HG03558 (cell line): ENCODE results near the gene RBMS1.
"Not testable (repeated sequence)": the region's sequence is repeated elsewhere in the genome, so short reads cannot be mapped to it uniquely, and the experiment has no call there.

Experiments
- ATAC-seq: cut with Tn5 transposase; IDR thresholded peaks from one replicate; pipeline ENCODE4 v1.9.1; 2021; ENCODE audit warnings: moderate number of reproducible peaks; ENCODE audit not compliant: unreplicated experiment; ENCODE audit errors: extremely low read depth

RBMS1 gene

DNA sequence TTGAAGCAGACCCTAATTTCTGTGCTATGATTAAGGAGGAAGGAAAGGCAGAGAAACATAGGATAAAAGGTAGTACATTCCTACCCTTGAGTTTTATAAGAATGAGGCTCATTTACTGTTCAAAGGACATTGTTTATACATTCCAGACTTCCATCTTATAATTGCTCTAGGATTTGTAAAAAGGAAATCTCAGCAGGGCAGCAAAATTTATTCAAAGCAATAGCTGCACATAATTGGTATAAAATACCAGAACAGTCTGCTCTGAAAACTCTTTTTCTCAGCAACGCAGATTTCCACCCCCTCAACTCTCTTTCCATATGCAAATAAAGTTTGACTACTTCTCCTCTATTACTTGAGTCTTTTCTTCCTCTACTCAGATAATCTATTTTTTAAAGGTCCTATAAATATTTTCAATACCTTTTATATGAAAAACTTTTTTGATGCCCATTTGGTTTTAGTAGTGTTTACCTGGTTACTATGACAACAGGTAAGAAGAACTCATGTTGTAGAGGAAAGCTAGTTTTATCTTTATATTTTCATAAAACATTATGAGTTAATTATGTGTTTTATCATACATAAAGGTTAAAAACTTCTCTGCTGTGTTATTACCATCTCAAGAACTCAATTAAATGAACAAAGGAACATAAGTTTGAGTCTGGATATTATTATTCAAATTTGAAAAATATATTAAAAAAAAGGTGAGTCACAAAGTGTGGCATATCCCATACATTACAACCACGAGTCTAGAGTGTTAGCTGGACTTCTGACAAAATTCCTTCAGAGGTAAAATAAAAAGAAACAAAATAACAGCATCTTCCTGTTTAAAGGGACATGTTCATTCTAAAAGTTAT, 19.9 kb downstream of the RBMS1 start:
- no peak for ATAC-seq

GRCh38 chr2:160472839-160473251, 20.8 kb downstream of the RBMS1 start:
- no peak for ATAC-seq

GRCh38 chr2:160471950-160472349, 21.7 kb downstream of the RBMS1 start:
- no peak for ATAC-seq

GRCh38 chr2:160469621-160470204, 23.9 kb downstream of the RBMS1 start:
- ATAC-seq = no peak

GRCh38 chr2:160469164-160469563, 24.4 kb downstream of the RBMS1 start:
- ATAC-seq = no peak

- ATAC-seq = no peak
Measured at GRCh38 chr2:160467086-160467485, 26.5 kb downstream of the RBMS1 start.

DNA sequence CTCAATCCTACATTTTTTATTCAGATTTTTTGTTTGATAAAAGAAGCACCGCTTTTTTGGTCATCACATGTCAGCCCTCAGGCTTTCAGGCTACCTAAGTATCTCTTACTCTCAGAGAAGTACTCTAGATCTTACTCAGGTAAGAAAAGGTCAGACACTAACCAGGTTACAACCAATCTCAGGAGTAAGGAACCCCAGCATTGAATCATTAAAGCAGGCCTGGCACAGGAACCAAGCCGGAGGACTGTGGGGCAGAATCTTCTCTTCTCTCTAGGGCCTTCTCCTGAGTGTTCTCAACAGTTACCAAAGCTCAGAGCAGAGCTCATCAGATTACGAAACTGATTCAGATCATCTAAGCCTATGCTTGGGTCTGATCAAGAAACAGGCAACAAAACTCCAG, 28.2 kb downstream of the RBMS1 start:
- no peak for ATAC-seq

- ATAC-seq = no peak
Measured at GRCh38 chr2:160465002-160465401, 28.6 kb downstream of the RBMS1 start.

DNA sequence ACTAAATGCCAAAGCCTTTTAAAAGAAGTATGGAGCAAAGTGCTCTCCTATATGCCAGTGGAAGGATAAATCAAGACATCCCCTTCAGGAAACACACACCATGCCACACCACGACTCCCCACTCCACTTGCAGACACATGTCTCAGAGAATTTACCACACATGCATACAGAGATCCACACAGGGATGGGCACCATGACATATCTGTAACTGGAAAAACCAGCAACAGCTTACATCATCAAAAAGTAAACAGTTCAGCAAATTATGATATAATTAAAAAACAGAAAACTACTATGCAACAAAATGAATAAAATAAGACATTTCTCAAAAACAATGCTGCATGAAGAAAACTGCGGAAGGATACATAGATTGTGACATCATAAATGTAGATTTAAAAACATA, 29.6 kb downstream of the RBMS1 start:
- no peak for ATAC-seq

DNA sequence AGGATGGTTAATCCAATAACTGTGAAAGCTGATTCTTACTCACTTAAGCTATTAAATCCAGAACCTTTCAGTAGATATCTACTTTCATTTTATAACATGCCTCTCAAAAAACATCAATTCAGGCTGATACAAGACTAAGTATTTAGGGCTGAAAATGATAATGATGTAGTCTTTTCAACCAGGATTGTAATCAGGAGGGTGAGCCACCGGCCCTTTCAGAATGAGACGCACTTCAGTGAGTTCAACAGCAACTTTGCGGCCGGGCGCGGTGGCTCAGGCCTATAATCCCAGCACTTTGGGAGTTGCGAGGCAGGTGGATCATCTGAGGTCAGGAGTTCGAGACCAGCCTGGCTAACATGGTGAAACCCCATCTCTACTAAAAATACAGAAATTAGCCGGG, 30.4 kb downstream of the RBMS1 start:
- ATAC-seq = no peak

DNA sequence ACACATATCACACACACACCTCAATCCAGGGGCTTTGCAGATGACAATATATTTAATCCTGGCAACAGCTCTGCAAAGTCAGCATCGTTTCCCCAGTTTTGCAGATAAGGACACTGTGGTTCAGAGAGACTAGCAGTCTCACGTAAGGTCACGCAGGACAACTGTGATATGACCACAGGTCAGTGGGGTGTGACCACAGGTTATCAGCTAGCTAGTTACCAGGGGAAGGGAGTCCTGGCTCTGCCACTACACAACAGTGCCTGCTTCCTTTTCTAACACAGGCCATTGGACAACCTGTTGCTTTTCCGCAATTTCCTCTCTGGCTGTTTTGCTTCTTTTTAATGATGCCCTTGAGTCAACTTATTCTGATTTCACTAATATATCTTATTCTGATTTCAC, 33.3 kb downstream of the RBMS1 start:
- no peak for ATAC-seq

DNA sequence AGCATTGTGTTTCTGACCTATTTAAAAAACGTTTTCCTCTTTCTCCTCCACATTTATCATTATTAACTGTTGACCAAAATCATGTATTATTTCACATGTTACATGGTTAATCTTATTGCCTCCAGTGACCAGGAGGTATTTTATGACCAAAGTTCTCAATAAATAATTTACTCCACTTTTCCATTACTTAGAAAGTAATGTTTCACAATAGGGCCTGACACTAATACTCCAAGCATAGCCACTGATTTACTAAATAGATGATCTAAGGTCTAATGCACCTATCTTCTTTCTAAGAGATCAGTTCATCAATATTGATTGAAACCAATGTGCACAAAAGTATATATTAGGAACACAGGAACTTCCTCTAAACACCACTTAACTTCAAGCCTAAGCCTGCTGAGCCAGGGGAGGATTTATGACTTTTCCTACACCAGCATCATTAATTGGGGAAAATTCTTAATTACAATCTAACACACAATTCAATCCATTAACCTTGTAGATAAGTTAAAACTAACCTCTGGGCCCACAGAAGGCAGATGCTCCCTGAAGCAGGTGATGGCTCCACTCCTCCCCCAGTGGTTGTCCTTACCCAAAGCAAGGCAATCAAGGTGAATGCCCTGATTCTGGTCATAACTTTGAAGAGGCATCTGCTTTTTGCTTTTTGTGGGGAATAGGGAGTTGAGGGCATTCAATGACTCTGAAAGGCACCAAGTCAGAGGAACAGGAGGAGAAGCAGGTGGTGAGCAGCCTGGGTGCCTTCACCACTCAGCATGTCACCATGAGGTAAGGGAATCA, 33.9 kb downstream of the RBMS1 start:
- no peak for ATAC-seq

GRCh38 chr2:160458718-160459453, 34.7 kb downstream of the RBMS1 start:
- no peak for ATAC-seq

DNA sequence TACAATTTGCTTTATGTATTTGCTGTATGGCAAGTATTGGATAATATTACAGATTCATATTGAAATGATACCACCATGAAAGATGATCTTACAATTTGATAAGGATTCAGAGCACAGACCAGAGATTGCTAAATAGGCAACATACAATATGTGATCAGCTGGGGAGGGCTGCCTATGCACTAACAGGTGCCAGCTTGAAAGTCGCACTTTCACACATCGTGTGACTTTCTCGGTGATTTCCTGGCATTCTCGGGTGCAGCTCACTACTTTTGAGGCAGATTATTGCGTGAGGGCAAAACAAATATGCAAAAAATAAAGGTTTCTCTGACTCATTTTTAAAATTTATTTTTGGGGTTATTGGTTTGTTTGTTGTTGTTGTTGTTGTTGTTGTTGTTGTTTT, 36.0 kb downstream of the RBMS1 start:
- ATAC-seq = no peak

DNA sequence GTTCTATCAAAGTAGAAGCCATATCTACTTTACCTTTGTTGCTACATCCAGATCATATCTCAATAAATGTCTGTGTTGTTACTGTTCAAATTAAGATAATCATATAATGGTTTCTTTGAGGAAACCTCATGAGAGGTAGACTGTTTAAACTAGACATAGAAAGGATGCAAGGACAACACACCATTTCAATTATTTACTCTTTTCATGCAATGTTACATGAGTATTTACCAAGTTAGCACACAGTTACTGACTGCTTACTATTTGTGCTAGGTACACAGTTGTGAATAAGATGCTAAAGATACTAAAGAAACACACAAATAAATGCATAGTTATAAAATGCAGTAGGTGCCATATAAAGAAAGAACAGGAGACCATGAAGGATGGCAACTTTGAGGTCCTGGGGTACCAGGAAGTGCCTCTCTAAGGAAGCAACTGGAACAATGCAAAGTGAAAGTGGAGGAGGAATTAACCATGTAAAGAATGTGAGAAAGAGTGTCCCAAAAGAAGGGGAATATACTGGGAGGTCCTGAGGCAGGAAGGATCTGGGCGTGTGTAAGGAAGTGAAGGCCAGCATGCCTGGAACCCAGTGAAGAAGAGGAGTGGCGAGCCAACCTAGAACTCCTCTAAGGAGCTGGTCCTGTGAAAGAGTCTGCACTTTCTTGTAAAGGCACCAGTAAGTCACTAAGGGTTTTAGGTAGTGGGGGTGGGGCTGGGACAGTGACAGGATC, 39.4 kb downstream of the RBMS1 start:
- ATAC-seq = no peak

GRCh38 chr2:160453111-160453820, 40.3 kb downstream of the RBMS1 start:
- no peak for ATAC-seq

DNA sequence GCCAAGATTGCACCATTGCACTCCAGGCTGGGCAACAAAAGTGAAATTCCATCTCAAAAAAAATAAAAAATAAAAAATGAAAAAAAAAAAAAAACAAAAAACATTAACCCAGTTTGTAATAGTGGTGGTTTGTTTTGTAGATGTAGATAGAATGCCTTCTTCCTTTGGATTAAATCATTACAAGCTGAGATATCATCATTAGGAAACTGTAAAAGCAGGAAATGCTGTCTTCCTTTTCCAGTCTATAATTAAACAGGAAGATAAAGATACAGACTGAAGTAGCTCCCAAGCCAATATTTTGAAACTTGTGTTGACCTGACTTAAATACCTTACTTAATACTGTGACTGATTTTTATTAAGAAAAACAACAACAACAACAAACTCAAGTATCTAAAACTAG, 43.1 kb downstream of the RBMS1 start:
- no peak for ATAC-seq

DNA sequence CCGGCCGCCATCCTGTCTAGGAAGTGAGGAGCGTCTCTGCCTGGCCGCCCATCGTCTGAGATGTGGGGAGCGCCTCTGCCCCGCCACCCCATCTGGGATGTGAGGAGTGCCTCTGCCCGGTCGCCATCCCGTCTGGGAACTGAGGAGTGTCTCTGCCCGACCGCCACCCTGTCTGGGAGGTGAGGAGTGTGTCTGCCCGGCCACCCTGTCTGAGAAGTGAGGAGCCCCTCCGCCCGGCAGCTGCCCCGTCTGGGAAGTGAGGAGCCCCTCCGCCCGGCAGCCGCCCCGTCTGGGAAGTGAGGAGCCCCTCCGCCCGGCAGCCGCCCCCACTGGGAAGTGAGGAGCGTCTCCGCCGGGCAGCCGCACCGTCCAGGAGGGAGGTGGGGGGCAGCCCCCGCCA, 44.8 kb downstream of the RBMS1 start:
- not testable (repeated sequence) for ATAC-seq

DNA sequence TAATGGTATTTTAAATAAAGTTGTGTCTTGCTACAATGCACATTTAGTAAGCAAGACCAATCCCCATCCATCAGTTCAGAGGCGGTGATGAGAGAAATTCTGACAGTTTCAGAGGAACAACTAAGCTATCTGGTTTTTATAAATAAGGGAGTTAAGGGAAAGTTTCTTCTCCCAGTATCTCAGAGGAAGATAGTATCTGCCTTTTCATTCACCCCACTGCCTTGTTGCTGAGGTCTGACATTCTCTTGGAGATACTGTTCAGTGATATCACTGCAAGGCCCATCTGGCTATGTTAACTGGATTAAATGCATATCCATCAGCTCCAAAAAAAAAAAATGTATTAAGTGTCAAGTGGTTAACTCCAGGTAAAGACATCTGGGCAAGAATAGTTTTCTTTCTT, 47.9 kb downstream of the RBMS1 start:
- ATAC-seq = no peak
